HG02642 (cell line): ENCODE measurements around the gene ZBTB37.
"Not testable (repeated sequence)": the region's sequence is repeated elsewhere in the genome, so short reads cannot be mapped to it uniquely, and the experiment has no call there.

Experiments used
- ATAC-seq: cut with Tn5 transposase; IDR thresholded peaks from one replicate; pipeline ENCODE4 v1.9.1; 2021; ENCODE audit warnings: mild to moderate bottlenecking; ENCODE audit not compliant: unreplicated experiment, poor library complexity

Gene ZBTB37

GRCh38 chr1:173903827-173904531, 35.8 kb downstream of the ZBTB37 start:
- ATAC-seq: no peak

DNA sequence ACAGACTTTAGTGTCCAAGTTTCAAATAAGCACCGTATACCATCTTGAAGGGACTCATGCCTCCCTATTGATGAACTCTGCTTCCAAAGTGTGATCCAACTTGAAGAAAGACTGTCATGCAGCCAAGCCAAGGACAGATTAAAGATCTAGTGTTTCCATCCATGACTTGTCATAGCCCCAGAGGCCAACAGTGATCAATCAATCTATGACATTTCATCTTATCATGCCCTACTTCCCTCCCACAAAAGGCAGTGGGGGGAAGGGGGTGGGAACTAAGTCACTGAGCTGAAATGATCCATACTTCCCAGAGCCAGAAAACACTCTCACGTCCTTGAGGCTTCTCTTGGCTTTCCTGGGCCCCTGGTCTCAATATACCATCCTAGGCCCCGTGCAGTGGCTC, 44.9 kb downstream of the ZBTB37 start:
- ATAC-seq: no peak

DNA sequence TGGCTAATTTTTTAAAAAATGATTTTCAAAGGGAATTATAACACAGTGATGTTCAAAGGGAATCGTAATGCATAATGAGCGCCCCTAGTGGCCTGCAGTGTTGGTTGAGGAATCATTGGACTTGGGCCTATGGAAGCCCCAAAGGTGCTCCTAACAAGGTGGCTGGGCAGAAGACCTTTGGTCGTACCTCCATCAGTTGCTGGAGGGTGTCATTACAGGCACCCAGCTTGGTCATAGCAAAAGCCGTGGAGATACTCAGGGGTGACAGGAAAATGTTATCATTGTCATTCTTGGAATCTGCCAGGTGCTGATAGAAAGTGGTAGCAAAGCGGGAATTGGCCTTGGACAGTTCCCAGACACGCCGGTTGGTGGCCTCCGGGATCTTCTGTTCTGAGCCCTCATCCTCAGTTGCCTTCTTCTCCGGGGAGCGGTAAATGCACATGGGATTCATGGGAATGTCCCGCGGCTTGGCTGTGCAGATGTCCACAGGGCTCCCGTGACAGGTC, 46.2 kb downstream of the ZBTB37 start:
- ATAC-seq: no peak

GRCh38 chr1:173915596-173915995, 47.4 kb downstream of the ZBTB37 start:
- no peak for ATAC-seq

GRCh38 chr1:173916667-173917066, 48.5 kb downstream of the ZBTB37 start:
- ATAC-seq: no peak

- no peak for ATAC-seq
These were observed 49.0 kb downstream of the ZBTB37 start, which contains the start of gene SERPINC1 for GRCh38 chr1:173917149-173917548. SERPINC1 (minus strand) TSS chr1:173917327; CDS start chr1:173917259, 68 bp downstream.

DNA sequence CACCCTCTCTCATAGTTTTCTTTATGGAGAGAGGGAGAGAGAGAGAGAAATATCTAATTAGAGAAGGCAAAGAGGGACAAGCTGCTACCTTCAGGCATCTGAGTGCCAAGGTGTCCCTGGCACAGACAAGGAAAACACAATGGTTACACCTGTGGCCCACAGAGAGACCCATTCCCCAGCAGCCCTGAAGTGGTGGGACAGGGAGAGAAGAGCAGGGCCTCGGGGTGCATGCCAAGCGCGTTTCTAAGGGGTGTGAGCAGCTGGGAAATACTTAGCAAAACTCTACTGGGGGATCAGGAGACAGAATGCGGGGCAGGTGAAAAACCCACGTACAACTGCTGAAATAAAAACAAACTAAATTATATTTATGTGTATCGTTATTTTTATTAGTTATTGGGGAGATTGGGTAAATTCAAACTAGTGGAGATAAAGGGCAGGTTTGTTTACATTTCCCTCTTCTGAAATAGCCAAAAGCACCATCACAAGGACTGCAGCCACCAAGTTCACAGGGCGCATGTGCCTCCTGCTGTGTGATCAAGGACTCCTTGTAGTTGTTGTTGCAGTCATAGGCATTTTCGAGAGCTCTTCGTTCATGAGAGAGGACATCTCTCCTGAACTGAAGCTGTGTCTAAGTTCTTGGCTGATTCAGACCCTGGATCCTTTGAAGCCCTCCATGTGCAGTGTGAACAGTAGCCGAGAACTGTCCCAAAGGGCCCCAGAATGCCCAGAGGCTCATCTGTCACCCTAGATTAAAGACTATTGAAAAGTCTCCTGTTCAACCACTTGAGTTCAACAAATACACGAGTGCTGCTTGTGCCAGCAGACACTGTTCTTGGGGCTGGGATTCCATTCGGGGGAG, 49.7 kb downstream of the ZBTB37 start:
- no peak for ATAC-seq

DNA sequence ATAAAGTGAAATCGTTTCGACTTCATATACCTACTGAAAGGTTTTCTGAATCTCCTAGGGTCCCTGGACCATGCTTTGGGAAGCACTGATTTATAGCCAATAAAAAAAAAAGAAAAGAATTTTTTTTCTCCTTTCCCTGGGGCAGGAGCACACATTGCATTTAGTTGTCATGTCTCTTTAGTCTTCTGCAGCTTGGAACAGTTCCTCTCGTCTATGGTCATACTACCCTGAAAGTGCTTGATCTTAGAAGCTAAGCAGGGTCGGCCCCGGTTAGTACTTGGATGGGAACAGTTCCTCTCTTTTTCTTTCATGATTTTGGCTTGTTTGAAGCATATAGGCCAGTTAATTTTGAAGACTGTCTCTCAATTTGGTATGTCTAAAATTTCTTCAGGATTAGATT, 52.7 kb downstream of the ZBTB37 start:
- no peak for ATAC-seq

DNA sequence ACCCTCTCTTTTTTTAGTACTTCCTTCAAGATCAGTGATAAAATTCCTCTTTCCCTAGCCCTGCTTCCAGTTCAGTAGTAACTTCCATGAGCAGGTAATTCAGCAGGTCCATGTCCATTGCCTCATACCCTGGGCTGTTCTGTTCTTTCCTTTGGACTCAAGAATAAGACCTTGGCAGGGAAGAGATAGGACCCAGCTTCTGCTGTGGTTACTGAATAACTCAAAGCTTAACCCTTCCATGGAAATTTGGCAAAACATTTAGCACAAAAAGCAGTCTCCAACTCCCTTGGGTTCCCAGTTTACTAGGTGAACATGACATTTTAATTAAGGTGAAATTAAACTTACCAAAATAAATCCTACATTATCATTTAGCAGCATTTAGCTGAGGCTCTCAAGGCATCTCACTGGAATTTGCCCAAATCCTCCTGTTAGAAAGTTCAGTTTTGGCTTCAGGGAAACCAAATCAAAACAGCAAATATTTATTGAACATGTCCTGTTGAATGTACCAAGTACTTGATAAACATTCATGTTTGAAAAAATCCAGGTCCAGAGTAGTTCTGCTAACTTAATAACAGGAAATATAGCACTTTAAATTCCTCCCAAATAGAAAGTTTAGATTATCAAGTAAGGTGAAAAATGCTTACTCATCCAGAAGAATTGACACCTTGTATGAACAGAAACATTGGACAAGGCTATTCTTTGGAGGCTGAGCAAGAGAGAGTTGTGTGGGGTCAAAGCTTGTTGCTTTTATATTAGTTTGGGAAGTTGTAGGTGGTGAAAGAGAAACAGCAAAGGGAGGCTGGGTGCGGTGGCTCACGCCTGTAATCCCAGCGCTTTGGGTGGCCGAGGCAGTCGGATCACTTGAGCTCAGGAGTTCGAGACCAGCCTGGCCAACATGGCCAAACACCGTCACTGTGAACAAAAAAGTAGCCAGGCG, 57.4 kb downstream of the ZBTB37 start:
- no peak for ATAC-seq

DNA sequence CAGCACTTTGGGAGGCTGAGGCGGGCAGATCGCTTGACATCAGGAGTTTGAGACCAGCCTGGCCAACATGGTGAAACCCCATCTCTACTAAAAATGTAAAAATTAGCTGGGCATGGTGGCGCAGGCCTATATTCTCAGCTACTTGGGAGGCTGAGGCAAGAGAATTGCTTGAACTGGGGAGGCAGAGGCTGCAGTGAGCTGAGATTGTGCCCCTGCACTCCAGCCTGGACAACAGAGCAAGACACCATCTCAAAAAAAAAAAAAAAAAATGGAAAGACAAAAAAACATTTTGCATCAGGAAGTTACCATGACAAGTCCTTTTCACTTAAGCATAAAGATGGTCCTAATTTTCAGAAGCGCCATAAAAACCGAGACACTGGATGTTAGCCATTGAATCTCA, 62.4 kb downstream of the ZBTB37 start:
- ATAC-seq: not testable (repeated sequence)

- no peak for ATAC-seq
These were observed 66.3 kb downstream of the ZBTB37 start for GRCh38 chr1:173934440-173934839.

DNA sequence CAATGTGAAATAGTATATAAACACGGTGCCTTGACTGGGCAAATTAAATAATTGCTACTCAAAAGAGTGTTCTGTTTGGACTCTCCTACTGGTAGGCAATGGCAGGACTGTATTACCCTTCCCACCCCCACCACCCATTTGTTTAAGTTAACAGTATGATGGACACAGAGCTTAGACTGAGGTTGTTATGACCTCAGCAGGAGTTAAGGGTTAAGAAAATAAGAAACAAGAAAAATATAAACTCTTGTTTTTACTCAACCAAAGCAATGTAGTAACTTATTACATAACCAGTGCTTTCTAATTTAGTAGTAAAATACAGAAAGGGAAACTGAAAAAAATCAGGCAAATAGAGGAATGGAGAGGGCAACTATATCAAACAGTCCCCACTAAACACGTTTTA, 68.9 kb downstream of the ZBTB37 start:
- no peak for ATAC-seq

GRCh38 chr1:173946380-173946921, 78.3 kb downstream of the ZBTB37 start:
- ATAC-seq: no peak

- ATAC-seq: no peak
These were observed 80.4 kb downstream of the ZBTB37 start for GRCh38 chr1:173948594-173948993.
